ENCODE data around the gene UBR7.

GRCh38 chr14:93240678-93241000, 33.6 kb downstream of the UBR7 start:
- TF ChIP-seq CTCF (IDR thresholded peaks at IDR 0.05) (no peak), POLR2A (IDR thresholded peaks at IDR 0.05; ENCODE audit: low read depth) (no peak), EP300 (IDR thresholded peaks at IDR 0.05) (no peak)

Data from esophagus muscularis mucosa (tissue), 4 donors.